ENCODE results near the gene IQGAP2.
"Not testable (repeated sequence)": the region's sequence is repeated elsewhere in the genome, so short reads cannot be mapped to it uniquely, and the experiment has no call there.

Gene IQGAP2

GRCh38 chr5:76670508-76670907, 267.4 kb downstream of the IQGAP2 start:
- DNase-seq = no peak

- DNase-seq = no peak
Observed at GRCh38 chr5:76672242-76672641, 269.2 kb downstream of the IQGAP2 start.

GRCh38 chr5:76673125-76673524, 270.0 kb downstream of the IQGAP2 start:
- DNase-seq = no peak

- DNase-seq = no peak
Observed at GRCh38 chr5:76674330-76675066, 271.4 kb downstream of the IQGAP2 start.

- DNase-seq = no peak
Observed at GRCh38 chr5:76675364-76675763, 272.3 kb downstream of the IQGAP2 start.

GRCh38 chr5:76677849-76678472, 274.9 kb downstream of the IQGAP2 start:
- no peak for DNase-seq

GRCh38 chr5:76679231-76679630, 276.1 kb downstream of the IQGAP2 start:
- peak; percentile 54 for DNase-seq

GRCh38 chr5:76680826-76681225, 277.7 kb downstream of the IQGAP2 start:
- not testable (repeated sequence) for DNase-seq

GRCh38 chr5:76681287-76681686, 278.2 kb downstream of the IQGAP2 start:
- DNase-seq = no peak

GRCh38 chr5:76682387-76682786, 279.3 kb downstream of the IQGAP2 start:
- peak; percentile 29 for DNase-seq

GRCh38 chr5:76683816-76684731, 281.0 kb downstream of the IQGAP2 start:
- no peak for DNase-seq

GRCh38 chr5:76684756-76685519, 281.9 kb downstream of the IQGAP2 start:
- peak; percentile 30 for DNase-seq

GRCh38 chr5:76685704-76686103, 282.6 kb downstream of the IQGAP2 start:
- DNase-seq = no peak

- DNase-seq = no peak
Observed at GRCh38 chr5:76688212-76688611, 285.1 kb downstream of the IQGAP2 start.

- DNase-seq = peak; percentile 73
Observed at GRCh38 chr5:76688836-76689235, 285.8 kb downstream of the IQGAP2 start.

GRCh38 chr5:76689321-76690036, 286.4 kb downstream of the IQGAP2 start:
- DNase-seq = peak; percentile 99

- no peak for DNase-seq
Observed at GRCh38 chr5:76690037-76690679, 287.1 kb downstream of the IQGAP2 start.

- peak; percentile 63 for DNase-seq
Observed at GRCh38 chr5:76690704-76691466, 287.8 kb downstream of the IQGAP2 start.

- DNase-seq = peak; percentile 89
Observed at GRCh38 chr5:76691467-76692273, 288.6 kb downstream of the IQGAP2 start.

- no peak for DNase-seq
Observed at GRCh38 chr5:76692274-76692540, 289.1 kb downstream of the IQGAP2 start.

All from fibroblast of skin of right quadriceps (primary cell).